NK-92 treated with Interleukin-12 subunit alpha and Interleukin-12 subunit beta, amount 100 ng/mL, for 24 hours (cell line): Measurements from ENCODE around the gene MAPKAP1.
"Not testable (repeated sequence)": the region's sequence is repeated elsewhere in the genome, so short reads cannot be mapped to it uniquely, and the experiment has no call there.

ENCODE experiments used
- DNase-seq: peaks from one replicate; lab custom pipeline; 2025; lab: John Stamatoyannopoulos, UW

The MAPKAP1 gene

DNA sequence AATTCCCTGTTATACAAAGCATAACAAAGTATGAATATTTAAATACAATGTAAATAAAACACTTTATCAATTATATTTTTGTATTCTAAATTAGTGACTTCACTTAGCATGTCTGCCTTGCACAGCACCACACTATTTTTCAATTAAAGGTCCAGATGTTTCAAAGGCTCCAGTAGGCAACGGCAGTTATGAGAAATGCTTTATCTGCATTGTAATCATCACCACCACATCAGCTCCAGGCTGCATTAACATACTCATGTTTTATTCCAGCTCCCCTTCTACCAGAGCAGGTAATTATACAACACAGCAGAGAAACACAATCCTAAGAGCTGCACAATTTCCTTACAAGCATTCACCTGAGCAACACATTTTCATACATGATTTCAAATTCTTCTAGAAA is 102.8 kb downstream of the MAPKAP1 start:
- DNase-seq = no peak

GRCh38 chr9:125603478-125604021 is 103.5 kb downstream of the MAPKAP1 start:
- DNase-seq = no peak

DNA sequence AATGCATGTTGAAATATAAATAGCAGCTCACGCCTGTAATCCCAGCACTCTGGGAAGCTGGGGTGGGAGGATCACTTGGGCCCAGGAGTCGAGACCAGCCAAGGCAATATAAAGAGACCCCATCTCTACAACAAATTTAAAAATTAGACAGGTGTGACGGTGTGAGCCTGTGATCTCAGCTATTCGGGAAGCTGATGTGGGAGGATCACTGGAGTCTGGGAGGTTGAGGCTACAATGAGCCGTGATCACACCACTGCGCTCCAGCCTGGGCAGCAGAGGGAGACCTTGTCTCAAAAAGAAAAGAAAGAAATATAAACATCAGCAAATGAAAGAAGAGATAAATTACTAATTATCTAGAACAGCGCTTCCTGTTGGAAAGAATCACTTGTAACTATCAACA is 105.0 kb downstream of the MAPKAP1 start:
- no peak for DNase-seq

GRCh38 chr9:125600194-125600593 is 106.8 kb downstream of the MAPKAP1 start:
- DNase-seq = no peak

DNA sequence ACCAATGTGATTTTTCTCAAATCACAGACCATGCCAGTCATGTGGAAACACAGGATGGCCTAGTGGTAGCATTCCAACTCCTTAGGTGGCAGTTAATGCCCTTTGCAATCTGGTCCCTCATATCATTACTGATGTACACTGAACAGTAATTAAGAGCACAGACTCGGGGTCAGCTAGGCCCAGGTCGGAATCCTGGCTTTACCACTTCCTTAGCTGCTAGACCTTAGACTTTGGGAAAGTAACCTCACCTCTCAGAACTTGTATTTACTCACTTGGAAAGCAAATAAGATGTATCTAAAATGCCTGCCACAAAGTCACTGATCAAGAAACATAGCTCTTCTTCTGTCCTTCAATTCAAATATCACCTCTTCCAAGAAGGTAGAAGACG is 112.8 kb downstream of the MAPKAP1 start:
- DNase-seq = no peak

GRCh38 chr9:125593581-125594222 is 113.3 kb downstream of the MAPKAP1 start:
- DNase-seq = no peak

DNA sequence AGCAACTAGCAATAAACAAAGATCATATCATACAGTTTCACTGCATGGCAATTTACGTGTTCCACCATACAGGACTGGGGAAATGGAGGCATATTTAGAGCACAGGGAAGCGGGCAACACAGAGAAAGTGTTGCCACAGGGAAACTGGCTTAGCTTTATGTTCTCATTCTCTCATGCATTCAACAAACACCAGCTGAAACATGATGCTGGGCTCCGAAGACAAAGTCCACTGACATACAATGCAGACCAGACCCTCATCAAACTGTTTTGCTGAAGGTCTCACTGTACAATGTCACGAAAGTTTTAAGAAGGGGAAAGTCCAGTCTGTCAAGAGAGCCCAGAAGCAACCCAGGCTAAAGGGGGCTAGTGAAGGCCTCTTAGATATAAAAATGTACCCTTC is 115.1 kb downstream of the MAPKAP1 start:
- no peak for DNase-seq

- no peak for DNase-seq
Observed at GRCh38 chr9:125591245-125591644, 115.8 kb downstream of the MAPKAP1 start.

DNA sequence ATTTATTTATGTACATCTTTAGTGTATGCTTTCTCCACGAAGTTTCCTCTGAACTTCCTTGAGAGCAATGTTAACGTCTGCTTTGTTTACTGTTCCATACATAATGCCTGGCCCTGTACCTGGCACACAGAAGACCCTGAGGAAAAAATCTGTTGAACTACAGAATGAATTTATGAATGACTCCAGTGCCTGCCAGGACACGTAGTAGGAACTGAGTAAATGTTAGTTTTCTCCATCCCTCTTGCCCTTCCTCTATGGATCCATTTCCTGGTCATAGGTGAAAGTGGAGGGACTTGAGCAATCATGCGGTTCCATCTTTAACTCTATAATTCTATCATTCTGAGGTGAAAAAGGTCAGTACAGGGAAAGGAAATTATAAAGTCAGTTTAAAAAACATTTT is 117.7 kb downstream of the MAPKAP1 start:
- no peak for DNase-seq

GRCh38 chr9:125587819-125588460 is 119.1 kb downstream of the MAPKAP1 start:
- DNase-seq = no peak

- DNase-seq = no peak
Observed at GRCh38 chr9:125586172-125586511, 120.9 kb downstream of the MAPKAP1 start.

GRCh38 chr9:125585503-125586171 is 121.4 kb downstream of the MAPKAP1 start:
- no peak for DNase-seq

DNA sequence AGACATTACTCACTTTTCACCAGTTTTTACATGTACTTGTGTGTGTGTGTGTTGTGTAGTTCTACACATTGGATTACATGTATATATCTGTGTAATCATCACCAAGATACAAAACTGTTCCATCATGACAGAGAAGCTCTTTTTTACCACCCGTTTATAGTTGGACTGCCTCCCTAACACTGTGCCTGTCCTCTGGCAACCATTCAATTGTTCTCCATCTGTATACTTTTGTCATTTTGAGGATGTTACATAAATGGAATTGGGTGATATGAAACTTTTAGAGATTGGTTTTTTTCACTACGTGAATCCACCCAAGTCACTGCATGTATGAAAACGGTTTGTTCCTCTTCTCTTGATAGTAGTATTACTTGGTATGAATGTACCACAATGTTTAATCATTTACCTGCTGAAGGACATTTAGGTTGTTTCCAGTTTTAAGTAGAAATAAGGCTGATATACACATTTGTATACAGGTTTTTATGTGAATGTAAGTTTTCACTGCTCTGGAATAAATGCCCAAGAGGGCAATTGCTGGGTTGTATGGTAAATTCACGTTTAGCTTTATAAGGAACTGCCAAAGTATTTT is 126.2 kb downstream of the MAPKAP1 start:
- DNase-seq = no peak

DNA sequence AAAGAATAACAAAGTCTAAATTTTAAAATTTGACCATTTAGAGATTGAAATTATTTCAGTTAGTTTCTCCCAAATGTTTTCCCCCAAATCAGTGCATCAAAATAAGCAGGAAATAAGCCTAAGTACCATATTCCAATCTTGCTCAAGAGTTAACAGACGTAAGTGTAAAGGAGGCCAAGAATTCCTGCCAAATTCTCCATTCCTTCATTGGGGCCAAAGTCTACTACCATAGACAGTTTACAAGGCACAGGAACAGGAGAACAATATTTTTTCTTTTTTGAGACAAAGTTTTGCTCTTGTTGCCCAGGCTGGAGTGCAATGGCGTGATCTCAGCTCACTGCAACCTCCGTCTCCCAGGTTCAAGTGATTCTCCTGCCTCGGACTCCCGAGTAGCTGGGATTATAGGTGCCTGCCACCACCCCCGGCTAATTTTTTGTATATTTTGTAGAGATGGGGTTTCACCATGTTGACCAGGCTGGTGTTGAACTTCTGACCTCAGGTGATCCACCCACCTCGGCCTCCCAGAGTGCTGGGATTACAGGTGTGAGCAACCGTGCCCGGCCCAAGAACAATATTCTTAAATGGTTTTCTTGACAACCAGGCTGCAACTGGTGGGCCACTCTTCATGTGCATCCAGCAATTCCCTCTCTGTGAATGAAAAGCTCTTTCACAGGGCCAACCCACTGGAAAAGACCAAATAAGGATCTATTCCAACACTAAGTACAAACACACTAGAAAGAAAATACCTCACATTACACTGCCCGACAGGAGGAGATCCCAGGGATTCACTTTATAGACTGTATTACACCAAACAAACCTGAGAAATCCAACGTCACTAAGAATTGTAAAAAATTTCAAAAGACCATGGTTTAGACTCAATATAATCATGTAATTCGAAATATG is 127.7 kb downstream of the MAPKAP1 start:
- DNase-seq = no peak

DNA sequence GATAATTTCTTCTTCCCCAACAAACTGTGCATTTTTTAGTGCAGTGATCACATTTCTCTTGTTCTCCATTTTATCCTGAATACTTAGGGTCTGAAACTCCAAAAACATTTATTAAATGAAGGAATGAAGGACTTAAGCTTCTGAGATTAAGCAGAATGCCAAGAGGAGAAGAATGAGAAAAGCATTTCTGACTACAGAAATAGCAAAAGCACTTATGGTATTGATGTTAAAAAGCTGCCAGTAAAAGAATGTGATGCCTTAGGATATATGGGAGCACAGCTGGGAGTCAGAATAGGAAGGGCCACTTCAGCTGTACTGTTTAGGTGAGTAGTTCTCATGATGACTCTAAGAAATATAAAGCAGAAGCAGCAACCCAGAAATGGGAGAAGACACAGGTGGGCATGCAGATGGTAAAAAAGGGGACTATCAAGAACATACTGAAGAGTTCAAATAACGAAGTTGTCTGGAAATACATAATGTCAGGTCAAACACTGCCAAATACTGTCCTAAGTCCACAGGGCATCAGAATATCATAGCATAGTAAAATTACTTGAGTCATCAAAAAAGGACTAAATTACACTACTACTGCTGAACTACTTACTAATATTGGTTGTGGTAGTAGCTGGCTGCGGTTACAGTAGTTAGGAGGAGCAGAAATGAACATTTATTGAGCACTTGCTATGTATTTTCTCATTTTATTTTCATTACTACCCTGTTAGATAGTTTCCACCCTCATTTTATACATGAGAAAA is 132.7 kb downstream of the MAPKAP1 start:
- DNase-seq = no peak

DNA sequence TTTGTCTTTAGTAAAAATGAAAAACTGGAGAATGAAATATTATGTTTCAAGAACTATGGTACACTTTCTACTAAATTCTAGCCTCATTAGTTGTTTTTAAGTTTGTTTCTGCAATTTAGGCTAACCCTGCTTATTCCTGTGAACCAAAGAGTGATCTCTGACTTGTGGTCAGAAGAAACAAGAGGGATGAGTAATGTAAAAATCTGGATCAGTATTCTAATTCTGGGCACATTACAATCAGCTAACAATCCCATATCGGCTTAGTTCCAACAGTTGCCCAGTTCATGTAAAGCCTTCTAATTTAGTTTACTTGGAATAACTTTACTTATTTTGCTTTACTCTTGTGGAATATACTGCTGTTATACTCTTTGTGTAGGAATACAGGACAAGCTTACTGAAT is 134.5 kb downstream of the MAPKAP1 start:
- DNase-seq = not testable (repeated sequence)

DNA sequence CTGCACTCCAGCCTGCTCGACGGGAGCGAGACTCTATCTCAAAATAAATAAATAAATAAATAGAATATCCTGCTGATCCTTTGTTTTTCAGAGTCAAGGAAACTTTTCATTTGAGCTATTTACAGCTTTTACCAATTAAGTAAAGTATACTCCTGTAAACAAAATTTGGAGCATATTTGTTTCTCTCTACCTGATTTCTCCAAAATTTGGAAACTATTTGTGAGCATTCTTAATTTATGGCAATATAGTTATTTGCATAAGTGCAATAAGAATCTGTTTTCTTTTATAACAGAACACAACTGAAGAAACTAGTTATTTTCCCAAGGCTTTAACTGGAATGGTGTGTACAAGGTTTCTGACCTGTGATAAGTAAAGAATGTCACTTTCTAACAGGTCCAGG is 135.2 kb downstream of the MAPKAP1 start:
- DNase-seq = not testable (repeated sequence)

GRCh38 chr9:125570246-125570645 is 136.8 kb downstream of the MAPKAP1 start:
- DNase-seq = no peak

DNA sequence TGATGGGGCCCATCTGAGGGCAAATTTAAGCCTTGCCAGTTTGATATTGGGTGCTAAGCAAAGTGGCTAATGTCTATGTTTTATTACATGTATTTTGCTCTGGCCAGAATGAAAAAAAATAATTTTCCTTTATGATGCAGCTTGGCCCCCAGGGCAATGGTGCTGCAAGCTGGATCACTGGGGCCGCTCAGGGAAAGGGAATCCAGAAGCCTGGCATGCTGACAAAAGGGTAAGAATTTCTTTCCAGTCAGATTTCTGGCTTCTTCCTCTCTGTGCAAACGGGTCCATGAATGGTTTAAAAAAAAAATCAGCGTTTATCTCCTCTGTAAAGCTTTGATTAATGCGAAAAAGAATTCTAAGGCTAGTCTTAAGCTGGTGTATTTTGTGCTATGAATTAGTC is 138.4 kb downstream of the MAPKAP1 start:
- DNase-seq = no peak

GRCh38 chr9:125566051-125566450 is 141.0 kb downstream of the MAPKAP1 start:
- DNase-seq = not testable (repeated sequence)

DNA sequence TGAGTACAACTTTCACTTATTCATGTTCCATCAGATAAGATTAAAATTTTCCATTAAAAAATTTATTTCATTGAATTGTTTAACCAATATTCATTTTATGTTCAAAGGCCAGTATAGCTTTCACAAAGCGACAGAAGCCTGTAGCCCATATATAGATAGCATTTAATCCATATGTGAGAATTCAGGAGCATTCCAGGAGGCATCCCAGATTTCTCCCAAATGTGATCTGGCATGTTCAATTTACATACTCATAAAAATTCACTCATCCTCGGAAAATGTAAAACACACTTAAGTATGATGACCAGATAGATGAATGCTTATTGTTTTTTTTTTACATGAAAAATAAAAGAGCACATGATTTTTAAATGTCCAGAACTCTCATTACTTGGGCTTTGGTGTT is 141.9 kb downstream of the MAPKAP1 start:
- DNase-seq = no peak
